ENCODE measurements around the gene AAMP.

AAMP gene

GRCh38 chr2:218293715-218294429 lies 23.9 kb upstream of the AAMP start:
- DNase-seq (ENCODE audit: low read depth, low spot score) = no peak

GRCh38 chr2:218292048-218293014 lies 22.4 kb upstream of the AAMP start, which contains the start of gene TMBIM1:
Gene TMBIM1, minus strand, starts transcription at chr2:218292503. Its CDS starts 10,362 bp downstream, at chr2:218282141.
- peak; percentile 54 for DNase-seq (ENCODE audit: low read depth, low spot score)

- no peak for DNase-seq (ENCODE audit: low read depth, low spot score)
These were observed 21.5 kb upstream of the AAMP start for GRCh38 chr2:218291318-218292047.

- no peak for DNase-seq (ENCODE audit: low read depth, low spot score)
These were observed 20.7 kb upstream of the AAMP start for GRCh38 chr2:218290316-218291261.

GRCh38 chr2:218289639-218290315 lies 19.8 kb upstream of the AAMP start:
- no peak for DNase-seq (ENCODE audit: low read depth, low spot score)

GRCh38 chr2:218286570-218287459 lies 16.9 kb upstream of the AAMP start:
- peak; percentile 48 for DNase-seq (ENCODE audit: low read depth, low spot score)

- DNase-seq (ENCODE audit: low read depth, low spot score) = no peak
These were observed 15.7 kb upstream of the AAMP start for GRCh38 chr2:218285604-218286003.

GRCh38 chr2:218284106-218284811 lies 14.3 kb upstream of the AAMP start:
- DNase-seq (ENCODE audit: low read depth, low spot score) = no peak

GRCh38 chr2:218282173-218282991 lies 12.4 kb upstream of the AAMP start:
- DNase-seq (ENCODE audit: low read depth, low spot score) = no peak

GRCh38 chr2:218281449-218281848 lies 11.5 kb upstream of the AAMP start:
- no peak for DNase-seq (ENCODE audit: low read depth, low spot score)

- DNase-seq (ENCODE audit: low read depth, low spot score) = no peak
These were observed 10.4 kb upstream of the AAMP start for GRCh38 chr2:218280260-218280870.

GRCh38 chr2:218278531-218279360 lies 8.8 kb upstream of the AAMP start:
- no peak for DNase-seq (ENCODE audit: low read depth, low spot score)

GRCh38 chr2:218277921-218278320 lies 8.0 kb upstream of the AAMP start:
- DNase-seq (ENCODE audit: low read depth, low spot score) = no peak

- no peak for DNase-seq (ENCODE audit: low read depth, low spot score)
These were observed 7.2 kb upstream of the AAMP start for GRCh38 chr2:218276986-218277755.

GRCh38 chr2:218275371-218276072 lies 5.6 kb upstream of the AAMP start:
- no peak for DNase-seq (ENCODE audit: low read depth, low spot score)

All from activated naive CD8-positive, alpha-beta T cell treated with anti-CD3 and anti-CD28 coated beads, Interleukin-2, amount 50 U/mL, for 16 hours (primary cell).